ENCODE measurements around the gene CDIPT.

- TF ChIP-seq CTCF (IDR thresholded peaks at IDR 0.05; ENCODE audit: insufficient read depth, low read depth, low read length) (no peak), EZH2 (IDR thresholded peaks at IDR 0.05; ENCODE audit: insufficient read depth, low read length) (no peak)
Observed at GRCh38 chr16:29837841-29838240, 25.2 kb downstream of the CDIPT start.
